ENCODE measurements around the gene NFILZ.

The NFILZ gene, protein sequence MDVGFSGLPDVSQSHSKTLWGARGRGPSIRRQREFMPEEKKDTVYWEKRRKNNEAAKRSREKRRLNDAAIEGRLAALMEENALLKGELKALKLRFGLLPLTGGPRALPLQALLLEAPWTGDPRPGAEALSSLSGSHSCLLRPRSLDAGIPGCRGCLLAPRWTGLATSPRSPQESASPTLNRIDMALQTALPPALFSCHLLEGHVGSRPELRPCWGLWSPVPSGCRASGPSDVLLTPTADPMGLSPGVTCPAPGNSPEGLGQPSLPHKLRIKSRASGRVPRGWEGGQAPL

DNA sequence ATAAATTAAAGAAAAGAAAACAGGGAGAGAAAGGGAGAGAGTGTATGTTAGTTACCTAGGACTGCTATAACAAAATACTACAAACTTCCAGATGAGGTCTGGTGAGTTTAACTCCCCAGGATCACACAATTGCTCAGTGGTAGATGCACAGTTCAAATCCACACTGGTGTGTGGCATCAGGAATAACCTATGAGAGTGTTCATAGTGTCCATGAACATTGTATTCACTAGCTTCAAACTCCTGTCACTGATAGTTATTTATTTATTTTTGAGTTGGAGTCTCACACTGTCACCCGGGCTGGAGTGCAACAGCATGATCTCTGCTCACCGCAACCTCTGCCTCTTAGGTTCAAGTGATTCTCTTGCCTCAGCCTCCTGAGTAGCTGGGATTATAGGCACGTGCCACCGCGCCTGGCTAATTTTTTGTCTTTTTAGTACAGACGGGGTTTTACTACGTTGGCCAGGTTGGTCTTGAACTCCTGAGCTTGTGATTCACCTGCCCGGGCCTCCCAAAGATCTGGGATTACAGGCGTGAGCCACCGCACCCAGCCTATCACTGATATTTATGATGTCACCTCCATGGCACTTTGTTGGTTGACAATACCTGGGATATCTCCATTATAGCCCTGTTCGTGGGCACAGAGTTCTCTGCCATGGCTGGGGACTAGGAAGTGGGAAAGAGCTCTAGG is at the start of gene NFILZ:
TSS of gene NFILZ (plus strand) at position 638 of the 688 bp plus-strand sequence. CDS start 46,133 bp downstream, outside the sequence.
- no peak for FAIRE-seq

DNA sequence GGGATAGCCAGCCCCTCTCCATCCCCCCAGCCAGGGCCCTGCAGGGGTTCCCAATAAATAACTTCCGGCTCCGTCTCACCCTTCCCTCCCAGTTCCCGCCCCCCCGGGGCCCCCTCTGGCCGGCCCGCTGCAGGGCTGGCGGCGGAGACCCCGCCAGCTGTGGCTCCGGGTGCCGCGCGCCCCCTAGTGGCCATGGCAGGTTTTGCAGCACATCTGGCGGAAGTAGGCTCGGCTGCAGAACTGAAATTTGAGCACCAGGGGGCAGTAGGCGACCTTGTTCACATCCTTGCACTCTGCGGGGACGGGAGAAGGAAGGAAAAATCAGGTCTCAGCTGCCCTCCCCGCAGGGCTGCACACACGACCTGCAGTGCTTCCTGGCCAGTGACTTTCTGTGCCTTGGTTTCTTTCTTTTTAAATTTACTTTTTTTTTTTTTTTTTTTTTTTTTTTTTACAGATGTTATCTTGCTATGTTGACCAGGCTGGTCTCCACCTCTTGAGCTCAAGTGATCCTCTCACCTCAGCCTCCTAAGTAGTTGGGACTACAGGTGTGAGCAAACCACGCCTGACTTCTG is 49.6 kb upstream of the NFILZ start:
- no peak for FAIRE-seq

DNA sequence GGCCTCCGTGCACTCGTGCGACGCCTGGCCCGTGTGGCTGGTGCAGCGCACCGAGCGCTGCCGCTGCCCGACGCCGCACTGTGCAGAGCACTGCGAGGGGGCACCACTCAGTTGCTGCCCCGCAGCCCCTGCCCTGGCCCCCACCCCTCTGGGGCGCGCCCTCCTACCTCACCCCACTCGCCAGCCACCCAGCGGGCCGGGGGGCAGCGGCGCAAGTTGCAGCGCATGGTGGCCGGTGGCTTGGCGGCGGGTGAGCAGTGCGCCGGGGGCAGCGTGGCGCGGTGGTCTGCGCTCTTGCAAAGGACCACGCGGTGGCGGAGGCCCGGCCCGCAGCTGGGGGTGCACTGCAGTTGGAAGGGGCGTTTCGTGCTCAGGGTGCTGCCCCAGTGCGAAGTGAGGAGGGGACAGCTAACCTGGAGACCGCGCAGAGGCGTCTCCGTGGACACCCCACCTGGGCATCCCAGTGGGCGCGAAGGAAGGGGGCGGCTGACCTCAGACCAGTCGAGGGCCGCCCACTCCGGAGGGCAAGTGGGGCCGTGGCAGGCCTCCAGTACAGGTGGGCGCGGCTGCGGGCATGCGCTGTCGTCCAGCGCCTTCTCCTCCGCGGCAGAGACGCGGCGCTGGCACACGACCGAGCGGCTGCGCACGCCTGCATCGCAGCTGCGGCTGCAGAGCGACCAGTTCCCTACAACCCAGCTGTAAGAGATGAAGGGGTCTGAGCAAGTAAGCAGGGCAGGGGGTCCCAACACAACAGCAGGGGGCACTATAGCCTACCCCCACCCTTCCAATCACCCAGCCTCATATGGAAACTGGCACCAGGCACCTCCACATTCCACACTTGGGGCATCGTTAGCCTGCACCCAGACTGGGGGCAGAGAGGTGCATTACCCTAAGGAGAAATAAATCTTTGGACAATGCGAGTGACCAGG is 45.2 kb upstream of the NFILZ start:
- no peak for FAIRE-seq

DNA sequence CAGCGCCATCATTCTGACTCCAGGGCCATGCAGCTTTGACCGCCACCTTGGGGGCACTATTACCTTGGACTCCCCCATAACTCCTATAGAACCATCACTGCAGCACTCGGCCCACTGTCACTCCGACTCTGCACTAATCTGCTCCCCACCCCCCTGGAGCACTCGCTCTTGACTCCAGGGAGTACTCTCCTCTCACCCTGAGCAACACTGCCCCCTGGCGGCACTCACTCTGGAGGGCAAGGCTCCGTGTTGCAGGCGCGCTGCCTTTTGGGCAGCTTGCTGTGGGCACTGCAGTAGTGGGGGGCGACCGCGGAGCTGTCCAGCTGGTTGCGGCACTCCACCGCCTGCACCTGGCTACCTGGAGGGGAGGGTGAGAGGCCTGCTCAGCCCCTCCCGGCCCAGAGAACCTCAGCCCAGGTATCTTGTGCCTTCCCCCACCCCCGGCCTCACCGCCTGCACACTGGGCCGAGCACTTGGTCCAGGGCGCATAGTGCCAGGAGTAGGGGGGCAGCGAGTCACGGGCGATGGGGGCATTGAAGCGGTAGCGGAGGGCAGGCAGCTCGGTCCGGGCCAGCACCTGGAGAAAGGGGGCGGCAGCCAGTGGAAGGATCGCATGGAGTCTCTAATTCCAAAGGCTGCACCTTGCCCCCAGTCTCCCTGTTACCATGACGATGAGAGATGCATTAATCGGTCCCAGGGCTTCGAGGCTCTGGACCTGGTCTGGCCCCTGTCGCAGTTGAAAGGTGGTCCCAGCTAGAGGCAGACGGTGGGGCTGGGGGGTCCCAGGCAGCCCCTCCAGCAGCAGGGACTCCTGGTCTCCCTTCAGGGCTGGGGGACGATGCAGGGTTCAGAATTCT is 44.3 kb upstream of the NFILZ start:
- no peak for FAIRE-seq

DNA sequence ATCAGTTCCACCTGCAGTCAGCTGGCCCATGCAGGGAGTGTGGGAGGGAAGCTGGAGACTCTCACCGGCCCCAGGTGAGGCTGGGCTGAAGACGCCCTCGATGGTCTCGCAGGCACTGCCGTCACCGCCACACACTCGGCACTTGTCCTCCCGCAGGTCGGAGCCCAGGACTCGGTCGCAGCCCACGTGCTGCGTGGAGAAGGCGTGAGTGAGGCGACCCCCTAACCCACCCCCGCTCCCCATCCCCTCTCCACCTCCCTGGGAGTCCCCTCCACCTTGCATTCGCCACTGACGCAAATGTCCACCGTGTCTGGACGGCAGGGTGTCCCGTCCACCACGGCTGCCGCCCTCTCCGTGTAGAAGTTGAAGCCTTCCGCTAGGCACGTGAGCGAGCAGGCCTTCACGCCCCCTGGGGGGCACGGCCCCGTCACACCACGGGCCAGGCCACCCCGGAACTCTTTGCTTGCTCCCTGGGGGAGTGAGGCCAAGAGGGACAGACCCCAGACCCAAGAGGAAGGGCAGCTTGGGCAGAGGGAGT is 41.2 kb upstream of the NFILZ start:
- FAIRE-seq, result no peak

DNA sequence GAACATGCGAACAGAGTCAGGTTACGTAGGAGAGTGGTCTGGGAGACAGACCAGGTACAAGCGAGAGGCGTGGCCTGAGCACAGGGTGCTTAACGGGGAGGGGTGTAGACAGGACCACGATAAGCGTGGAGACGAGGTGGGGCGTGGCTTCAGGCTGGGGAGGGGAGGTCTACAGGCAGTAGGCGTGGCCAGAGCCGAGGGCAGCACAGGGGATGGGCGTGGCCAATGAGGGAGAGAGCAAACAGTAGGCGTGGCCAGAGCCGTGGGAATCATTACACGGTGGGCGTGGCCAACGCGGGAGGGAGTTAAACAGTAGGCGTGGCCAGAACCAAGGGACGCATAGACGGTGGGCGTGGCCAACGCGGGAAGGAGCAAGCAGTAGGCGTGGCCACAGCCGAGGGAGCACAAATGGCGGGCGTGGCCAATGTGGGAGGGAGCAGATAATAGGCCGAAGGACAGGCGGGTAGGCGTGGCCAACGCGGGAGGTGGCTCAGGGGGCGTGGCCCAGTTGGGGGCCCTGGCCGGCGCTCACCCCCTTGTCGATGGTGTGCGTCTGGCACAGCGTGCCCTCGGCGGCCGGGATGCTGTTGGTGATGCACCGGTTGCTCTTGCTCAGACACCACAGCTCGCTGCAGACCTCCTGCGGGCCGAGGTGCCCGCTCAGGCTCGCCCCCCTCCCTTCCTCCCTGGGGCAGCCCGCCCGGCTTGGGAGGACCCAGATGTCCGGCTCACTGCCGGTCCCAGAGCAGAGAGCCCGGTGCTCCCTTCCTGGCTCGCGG is 38.0 kb upstream of the NFILZ start:
- FAIRE-seq, result no peak

DNA sequence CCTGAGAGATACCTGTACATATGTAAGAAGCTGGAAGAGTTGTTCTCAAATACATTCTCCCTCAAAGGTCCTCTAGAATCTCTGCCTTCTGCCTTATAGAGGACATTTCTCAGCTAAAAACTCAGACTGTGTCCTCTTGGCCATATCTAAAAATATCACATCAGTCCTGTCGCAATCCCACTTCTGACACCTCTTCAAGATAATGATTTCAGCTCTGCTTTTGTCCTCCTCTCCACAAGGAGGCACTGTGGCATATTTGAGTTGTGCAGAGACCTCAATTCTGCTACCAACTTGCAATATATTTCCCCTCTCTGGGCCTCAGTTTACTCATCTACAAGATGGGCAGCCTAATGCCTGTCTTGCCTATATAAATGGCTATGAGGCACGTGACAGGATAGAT is 36.5 kb upstream of the NFILZ start:
- no peak for FAIRE-seq

DNA sequence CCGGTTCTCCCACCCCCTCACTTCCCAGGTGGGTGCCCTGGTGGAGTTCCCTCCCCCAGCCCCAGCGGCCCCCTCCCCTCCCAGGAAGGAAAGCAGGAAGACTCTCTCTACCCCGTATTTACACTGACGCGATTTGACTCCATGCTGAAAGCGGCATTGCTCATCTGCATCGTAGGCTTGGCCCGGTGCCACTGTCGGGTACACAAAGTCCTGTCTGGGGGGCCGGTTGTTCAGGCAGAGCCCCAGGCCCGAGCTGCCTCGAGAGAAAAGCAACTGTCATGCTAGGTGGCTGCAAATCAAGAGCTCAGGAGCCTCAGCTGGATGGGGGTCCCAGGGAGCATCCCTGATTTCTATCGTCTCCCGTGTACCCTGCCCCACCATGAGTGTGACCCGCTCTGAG is 34.8 kb upstream of the NFILZ start:
- no peak for FAIRE-seq

DNA sequence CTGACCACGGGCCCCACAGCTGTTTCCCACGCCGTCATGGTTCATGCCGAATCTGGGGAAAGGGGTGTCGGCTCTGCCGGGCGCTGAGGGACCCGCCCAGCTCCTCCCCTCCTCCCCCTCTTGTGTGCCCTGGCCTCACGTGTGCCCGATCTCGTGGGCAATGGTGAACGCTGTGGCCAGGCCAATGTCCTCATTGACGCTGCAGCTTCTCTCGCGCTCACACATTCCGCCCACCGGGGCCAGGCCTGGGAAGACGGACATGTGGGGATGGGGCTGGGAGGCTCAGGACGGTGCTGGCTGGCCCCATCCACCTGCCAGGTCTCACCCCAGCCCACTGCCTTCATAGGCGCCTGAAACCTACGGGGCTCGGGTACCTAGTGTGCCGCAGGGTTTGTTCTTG is 34.3 kb upstream of the NFILZ start:
- FAIRE-seq, result no peak

DNA sequence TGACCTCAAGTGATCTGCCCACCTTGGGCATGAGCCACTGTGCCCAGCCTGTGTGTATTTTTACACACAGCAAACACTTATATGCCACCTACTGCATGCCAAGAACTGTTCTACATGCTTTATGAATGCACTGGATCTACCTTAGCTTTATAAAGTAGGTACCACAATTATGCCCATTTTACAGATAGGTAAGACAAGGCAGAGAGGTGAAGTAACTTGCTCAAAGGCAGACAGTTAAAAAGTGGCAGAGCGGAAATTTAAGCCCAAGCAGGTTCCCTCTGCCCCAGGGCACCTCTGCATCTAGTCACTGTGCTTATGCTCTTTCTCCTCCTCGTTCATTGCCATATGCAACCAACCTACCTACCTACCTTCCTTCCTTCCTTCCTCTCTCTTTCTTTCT is 30.4 kb upstream of the NFILZ start:
- FAIRE-seq, result no peak

DNA sequence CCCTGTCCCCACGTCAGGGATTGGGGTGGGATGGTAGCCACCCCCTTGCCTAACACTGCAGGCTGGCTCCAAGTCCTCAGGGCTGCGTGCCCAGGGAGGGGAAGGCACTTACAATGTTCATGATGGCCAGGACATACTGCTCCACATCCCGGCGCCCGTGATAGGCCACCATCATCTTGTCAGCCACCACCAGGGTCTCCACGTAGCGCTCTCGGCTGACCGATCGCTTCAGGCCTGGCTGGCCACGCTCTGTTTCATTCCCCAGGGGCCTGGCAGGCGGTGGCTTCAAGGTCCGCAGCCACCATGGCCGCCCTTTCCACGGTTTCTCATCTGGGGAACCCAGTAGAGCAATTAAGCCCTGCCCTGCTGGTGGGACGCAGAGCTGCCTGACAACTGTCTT is 29.6 kb upstream of the NFILZ start:
- FAIRE-seq, result no peak

DNA sequence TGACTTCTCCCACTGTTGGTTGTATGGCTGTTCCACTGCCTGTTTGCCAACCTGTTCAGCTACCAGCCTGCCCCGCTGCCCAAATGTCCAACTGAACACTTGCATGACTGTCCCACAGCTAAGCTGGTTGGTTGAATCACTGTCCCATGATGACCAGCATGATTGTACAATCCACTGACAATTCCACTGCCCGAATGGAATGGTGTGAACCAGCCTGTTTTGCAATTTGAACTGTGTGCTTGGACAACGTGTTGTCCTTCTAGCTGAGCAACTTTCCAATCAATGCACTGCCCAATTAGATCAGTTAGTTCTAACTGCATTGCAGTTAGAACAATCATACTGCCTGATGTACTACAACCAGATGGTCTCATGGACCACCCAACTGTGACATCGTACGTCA is 28.6 kb upstream of the NFILZ start:
- FAIRE-seq, result no peak

DNA sequence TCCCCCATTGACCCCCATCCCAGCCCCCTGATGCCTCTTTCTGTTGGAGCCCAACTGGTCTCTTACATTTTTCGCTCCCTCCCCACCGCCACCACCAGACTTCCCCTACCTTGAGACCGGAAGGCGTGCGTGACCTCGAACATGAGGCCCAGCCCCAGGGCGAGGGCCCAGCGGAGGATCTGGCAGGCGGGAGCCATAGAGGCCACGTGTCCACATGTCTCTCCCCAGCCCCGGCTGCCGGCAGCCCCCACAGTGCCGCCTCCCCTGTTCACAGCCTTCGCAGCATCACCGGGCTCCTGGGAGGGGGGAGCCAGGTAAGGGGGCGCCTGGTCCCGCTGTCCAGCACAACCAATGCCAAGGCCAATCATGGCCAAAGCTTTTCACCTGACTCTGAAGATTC is 24.9 kb upstream of the NFILZ start:
- no peak for FAIRE-seq

DNA sequence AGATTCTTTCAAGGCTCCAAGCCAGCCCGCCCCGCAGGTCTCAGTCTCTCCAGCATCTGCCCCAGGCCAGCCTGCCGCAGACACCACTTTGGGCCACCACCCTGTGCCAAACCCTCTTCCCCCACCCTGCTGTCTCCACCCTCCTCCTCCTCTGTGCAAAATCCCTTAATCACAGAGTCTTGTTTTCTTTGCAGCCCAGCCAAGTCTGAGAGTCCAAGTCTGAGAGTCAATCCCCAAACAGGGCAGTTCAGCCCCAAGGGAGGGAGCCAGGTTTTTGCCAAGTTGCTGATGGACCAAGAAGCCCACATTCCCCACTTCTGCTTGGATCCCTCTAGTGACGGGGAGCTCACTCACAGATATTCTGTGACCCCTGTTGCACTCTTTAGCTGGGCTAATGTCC is 23.0 kb upstream of the NFILZ start:
- FAIRE-seq, result no peak

DNA sequence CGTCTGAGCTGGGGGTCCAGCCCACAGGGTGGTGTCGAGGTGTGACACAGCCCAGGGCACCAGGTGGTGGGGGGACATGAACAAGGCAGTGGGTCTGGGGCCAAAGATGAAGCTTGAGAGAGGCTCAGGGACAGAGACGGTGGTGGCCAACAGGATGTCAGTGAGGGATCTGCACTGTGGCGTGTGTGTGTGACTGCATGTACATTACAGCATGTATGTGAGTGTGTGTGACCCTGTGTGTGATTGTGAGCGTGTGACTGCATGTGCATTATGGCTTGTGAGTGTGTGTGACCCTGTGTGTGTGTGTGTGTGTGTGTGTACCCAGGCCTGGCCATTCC is 21.5 kb upstream of the NFILZ start:
- no peak for FAIRE-seq

DNA sequence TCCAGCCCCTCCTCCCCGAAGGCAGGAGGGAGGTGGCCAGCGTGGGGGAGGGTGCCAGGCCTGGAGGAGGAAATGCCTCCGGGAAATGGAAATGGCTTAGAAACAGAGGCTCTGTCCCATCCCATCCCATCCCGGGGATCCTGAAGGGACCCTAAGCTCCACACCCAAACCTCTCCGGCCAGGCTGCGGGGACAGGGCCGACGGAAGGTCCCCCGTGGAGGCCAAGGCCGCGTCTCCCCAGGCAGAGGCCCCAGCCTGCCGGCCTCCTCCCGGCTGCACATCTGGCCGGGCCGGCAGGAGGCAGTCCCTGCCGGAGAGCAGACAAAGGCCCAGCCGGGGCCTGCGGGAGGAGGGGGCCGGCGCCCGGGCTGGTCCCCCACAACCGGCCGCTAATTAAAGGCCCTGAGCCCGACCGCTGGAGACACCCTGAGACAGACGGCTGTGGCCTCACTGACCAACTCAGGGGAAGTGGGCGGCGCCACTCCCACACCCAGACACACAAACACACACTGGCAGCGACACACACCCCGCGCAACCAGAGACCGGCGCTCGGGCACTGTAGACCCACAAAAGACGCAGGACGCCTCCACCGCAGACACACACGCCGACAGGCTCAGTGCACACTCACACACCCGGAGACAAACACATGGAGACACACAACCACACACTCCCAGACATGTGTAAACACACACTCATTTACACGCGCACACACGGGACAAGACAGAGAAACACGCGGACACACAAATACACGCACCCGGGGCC is 21.0 kb upstream of the NFILZ start:
- FAIRE-seq, result no peak

DNA sequence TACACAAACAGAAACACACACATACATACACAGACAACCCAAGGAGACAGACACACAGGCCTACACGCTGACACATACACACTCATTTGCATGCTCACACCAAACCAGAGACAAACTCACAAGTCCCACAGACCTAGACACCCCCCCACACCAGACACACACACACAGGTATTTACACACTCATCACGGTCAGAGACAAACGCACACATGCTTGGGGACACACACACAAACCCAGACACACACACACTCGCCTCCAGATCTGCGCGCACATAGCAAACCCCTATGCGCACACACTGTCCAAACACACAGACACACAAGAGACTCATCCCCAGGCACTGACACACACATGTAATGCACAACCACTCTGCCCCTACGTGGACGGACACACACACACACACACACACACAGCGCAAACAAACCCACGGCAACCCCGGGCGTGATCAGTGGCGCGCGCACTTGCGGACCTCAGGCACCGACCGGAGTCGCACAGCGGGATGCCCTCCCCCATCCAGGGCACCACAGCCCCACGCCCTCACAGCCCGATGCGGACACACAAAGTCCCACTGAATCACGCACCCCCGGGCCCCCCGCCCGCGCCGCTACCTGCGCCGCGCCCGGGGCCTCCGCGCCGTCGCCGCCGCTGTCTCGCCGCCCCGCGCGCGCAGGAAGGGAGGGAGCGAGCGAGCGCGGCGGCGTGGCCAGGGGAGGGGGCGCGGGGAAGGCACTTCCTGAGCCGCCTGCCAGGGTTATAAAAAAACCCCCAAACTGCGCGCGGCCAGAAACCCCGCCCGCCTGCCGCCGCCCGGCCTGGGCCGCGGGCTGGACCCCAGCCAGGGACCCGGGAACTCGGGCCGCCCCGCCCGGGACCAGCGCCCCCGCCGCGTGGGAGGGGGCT is 20.1 kb upstream of the NFILZ start, which contains the start of gene ADAMTS10:
TSS of gene ADAMTS10 (minus strand) at position 675 of the 895 bp plus-strand sequence. CDS start 5,005 bp downstream, outside the sequence.
- no peak for FAIRE-seq

DNA sequence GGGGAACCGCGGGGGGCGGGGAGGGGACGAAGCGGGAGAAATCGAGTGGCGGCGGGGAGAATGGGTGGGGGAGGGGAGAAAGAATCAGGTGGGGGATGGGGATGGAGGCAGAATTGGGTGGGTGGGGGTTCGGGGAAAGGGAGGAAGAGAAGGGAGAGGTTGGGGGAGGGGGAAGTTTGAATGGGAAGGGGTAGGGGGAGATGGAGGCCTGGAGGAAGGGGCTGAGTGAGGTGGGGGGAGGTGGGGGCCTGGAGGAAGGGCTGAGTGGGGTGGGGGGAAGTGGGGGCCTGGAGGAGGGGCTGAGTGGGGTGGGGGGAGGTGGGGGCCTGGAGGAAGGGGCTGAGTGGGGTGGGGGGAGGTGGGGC is 19.5 kb upstream of the NFILZ start:
- FAIRE-seq, result no peak

DNA sequence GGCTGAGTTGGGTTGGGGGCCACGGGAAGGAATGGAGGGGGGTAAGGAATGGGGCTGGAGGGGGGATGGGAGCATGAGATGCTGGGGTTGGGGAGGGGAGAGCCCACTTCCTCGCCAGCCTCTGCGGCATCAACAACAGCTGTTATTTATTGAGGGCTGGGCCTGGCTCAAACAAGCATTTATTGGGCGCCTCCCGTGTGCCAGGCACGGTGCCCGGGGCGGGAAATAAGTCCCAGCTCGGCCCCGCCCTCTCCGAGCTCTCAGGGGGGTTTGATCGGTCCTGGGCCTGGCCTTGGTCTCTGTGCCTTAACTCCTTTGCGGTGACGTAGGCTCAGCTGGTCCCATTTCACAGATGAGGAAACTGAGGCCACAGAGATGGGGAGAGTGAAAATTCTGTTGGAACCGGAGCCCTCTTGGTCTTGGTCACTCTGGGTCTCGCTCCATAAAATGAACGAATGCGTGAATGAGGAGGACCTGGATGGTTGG is 19.0 kb upstream of the NFILZ start:
- no peak for FAIRE-seq

Measured in islet of Langerhans (tissue), 1 donor.